ENCODE measurements around the gene LRP1. TPM values are rescaled to one million over a fixed set of nuclear protein-coding genes. Genes with fewer than 3 reads are reported as not detected.

The LRP1 gene
- total and polyA plus RNA-seq, 2 of the 13 experiments (the other 11 are each of a cell fraction or from before 2014, with no cell fraction given) = 14.7 to 30.8 TPM

- TF ChIP-seq KDM1A (CRISPR knock-in tag; IDR thresholded peaks at IDR 0.05) = no peak
- TF ChIP-seq TCF7 (IDR thresholded peaks at IDR 0.05; ENCODE audit: low read depth) = no peak
- TF ChIP-seq NR2C2 (CRISPR knock-in tag; IDR thresholded peaks at IDR 0.05; ENCODE audit: borderline replicate concordance) = 0 out of 2 replicates have a peak, but pooled peaks have one; percentile 22
- TF ChIP-seq CTCF (CRISPR knock-in tag; IDR thresholded peaks at IDR 0.05) = peak; percentile 56
- no peak for TF ChIP-seq HMGXB3 (CRISPR knock-in tag; IDR thresholded peaks at IDR 0.05; ENCODE audit: borderline replicate concordance)
- no peak for TF ChIP-seq ZNF101 (CRISPR knock-in tag; IDR thresholded peaks at IDR 0.05; ENCODE audit: borderline replicate concordance, low read depth)
- no peak for TF ChIP-seq ARID5B (CRISPR knock-in tag; IDR thresholded peaks at IDR 0.05)
- no peak for TF ChIP-seq MYPOP (CRISPR knock-in tag; IDR thresholded peaks at IDR 0.05)
- TF ChIP-seq RAD21 (CRISPR knock-in tag; IDR thresholded peaks at IDR 0.05) = no peak
- TF ChIP-seq ZNF713 (CRISPR knock-in tag; IDR thresholded peaks at IDR 0.05) = no peak
- TF ChIP-seq GRHL1 (CRISPR knock-in tag; conservative IDR thresholded peaks at IDR 0.05) = no peak
- TF ChIP-seq TBP (CRISPR knock-in tag; IDR thresholded peaks at IDR 0.05) = no peak
- peak; percentile 93; the same call in 1 of the 2 replicates for TF ChIP-seq FIP1L1 (IDR thresholded peaks at IDR 0.05; ENCODE audit: borderline replicate concordance, insufficient read depth, low read depth, low read length)
- TF ChIP-seq ATF7-NPFF (CRISPR knock-in tag; IDR thresholded peaks at IDR 0.05; ENCODE audit: low read depth) = no peak
- TF ChIP-seq HNRNPUL1 (IDR thresholded peaks at IDR 0.05; ENCODE audit: low read depth, low read length) = no peak
These were observed 106.9 kb downstream of the LRP1 start (continued) for GRCh38 chr12:57235017-57235727.

All from HepG2 (cell line).